Tibial nerve (tissue), 4 donors: ENCODE results near the gene PDSS2. TPM values are rescaled to one million over a fixed set of nuclear protein-coding genes. Genes with fewer than 3 reads are reported as not detected.

Experiments used
- DNase-seq, 2 donors: peaks; one replicate each; pipeline ENCODE4 v3.0.0-alpha.2; 2019; ENCODE audit warnings: low spot score in 2 of 2
- H3K27ac ChIP-seq, 4 donors: fragments of 200-600 bp; sonication (generic) in 3 of 4; one replicate each; pipeline ENCODE4 v1.5.1; 2017 to 2019; ENCODE audit warnings: mild to moderate bottlenecking in 1 of 4
- H3K27me3 ChIP-seq, 2 donors: fragments of 200-600 bp; sonication (generic) in 1 of 2; one replicate each; pipeline versions ENCODE4 v1.5.1 to v1.6.0; 2017 to 2019
- H3K36me3 ChIP-seq, 3 donors: fragments of 200-600 bp; sonication (generic); one replicate each; pipeline ENCODE4 v1.5.1; 2018 to 2019
- H3K4me1 ChIP-seq, 4 donors: fragments of 200-600 bp; sonication (generic) in 3 of 4; one replicate each; pipeline ENCODE4 v1.5.1; 2017 to 2019
- H3K4me3 ChIP-seq, 4 donors: fragments of 200-600 bp; sonication (generic) in 3 of 4; one replicate each; pipeline ENCODE4 v1.5.1; 2017 to 2019; ENCODE audit warnings: mild to moderate bottlenecking in 1 of 4, moderate library complexity in 1 of 4
- H3K9me3 ChIP-seq, 4 donors: fragments of 200-600 bp; sonication (generic) in 3 of 4; one replicate each; pipeline ENCODE4 v1.5.1; 2017 to 2019
- CTCF ChIP-seq, 5 experiments: fragments of 200-600 bp in 3 of 5; fragments of 450-650 bp in 2 of 5; sonication (generic) in 3 of 5; IDR thresholded peaks; one replicate each; pipeline ENCODE4 v1.5.1; 2016 to 2019; ENCODE audit warnings: antibody characterized with exemption in 5 of 5, mild to moderate bottlenecking in 3 of 5, moderate library complexity in 2 of 5
- EP300 ChIP-seq, 2 donors: sonication (generic); formaldehyde crosslinking; IDR thresholded peaks; one replicate each; pipeline ENCODE4 v1.6.1; 2017; ENCODE audit warnings: antibody characterized with exemption in 2 of 2, mild to moderate bottlenecking in 1 of 2
- POLR2A ChIP-seq, 2 donors: fragments of 450-650 bp; IDR thresholded peaks; one replicate each; pipeline ENCODE4 v1.6.1; 2017; ENCODE audit warnings: antibody characterized with exemption in 2 of 2, mild to moderate bottlenecking in 2 of 2, moderate library complexity in 2 of 2
- WGBS, 2 donors: methylation state at CpG; one replicate each; pipeline ENCODE4 v1.1.5; 2018; 5-methylcytosine and 5-hydroxymethylcytosine counted together
- total RNA-seq, 4 donors: library from RNA; depleted of rRNA; stranded (reverse); fragments of >200 nt; gene quantifications; one replicate each; pipeline ENCODE4 v1.1.0, GENCODE V29; 2016

The PDSS2 gene
- total RNA-seq, 4 donors from 2014 or later = 8.2 to 9.4 (median 8.6) TPM

DNA sequence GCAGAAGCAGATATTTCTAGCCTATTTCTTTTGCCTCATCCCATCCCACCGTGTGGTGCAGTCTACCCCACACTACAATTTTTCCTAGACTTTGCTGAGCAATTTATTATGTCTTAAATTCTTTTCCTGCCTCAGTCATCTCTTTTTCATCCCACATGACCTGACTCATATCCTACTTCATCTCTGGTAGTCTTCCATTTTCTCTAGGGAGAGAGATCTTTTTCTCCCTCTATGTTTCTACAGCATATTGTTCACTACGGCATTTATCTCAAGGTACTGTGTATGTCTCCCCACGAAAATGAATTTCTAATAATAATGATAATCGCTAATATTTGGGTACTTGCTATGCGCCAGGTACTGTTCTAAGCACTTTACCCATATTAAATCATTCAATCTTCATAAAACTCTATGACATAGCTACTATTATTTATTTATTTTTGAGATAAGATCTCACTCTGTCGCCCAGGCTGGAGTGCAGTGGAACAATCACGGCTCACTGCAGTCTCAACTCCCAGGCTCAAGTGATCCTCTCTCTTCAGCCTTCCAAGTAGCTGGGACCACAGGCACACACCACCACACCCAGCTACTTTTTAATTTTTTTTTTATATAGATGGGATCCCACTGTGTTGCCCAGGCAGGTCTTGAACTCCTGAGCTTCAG lies 15.6 kb downstream of the PDSS2 start:
- H3K36me3 ChIP-seq = peaks cover 0 to 15% (median 0%) of the 10 kb centered on the region in 3 donors
- peaks cover 0 to 26% (median 0%) of the 10 kb centered on the region in 4 donors for H3K9me3 ChIP-seq
- no peak overlapping the region for H3K27ac ChIP-seq
- TF ChIP-seq EP300 (IDR thresholded peaks at IDR 0.05) (no peak), POLR2A (IDR thresholded peaks at IDR 0.05) (no peak), CTCF (IDR thresholded peaks at IDR 0.05) (no peak)
- 90 to 92% methylated on average over 7 of the region's 7 CpGs for WGBS, 2 donors
- no peak for DNase-seq
- no peak overlapping the region for H3K4me3 ChIP-seq
- H3K4me1 ChIP-seq = peaks cover 0 to 10% (median 0%) of the 10 kb centered on the region in 4 donors
- H3K27me3 ChIP-seq = no peaks in the 10 kb centered on the region

- Histone ChIP-seq H3K4me1 (peaks cover 0 to 10% (median 0%) of the 10 kb centered on the region in 4 donors), H3K4me3 (no peak overlapping the region), H3K27me3 (no peaks in the 10 kb centered on the region), H3K36me3 (peaks cover 0 to 15% (median 0%) of the 10 kb centered on the region in 3 donors), H3K27ac (no peak overlapping the region), H3K9me3 (peaks cover 0 to 19% (median 0%) of the 10 kb centered on the region in 4 donors)
- DNase-seq = no peak
- WGBS, 2 donors = 66 to 67% methylated on average over 2 of the region's 2 CpGs
- TF ChIP-seq EP300 (IDR thresholded peaks at IDR 0.05) (no peak), POLR2A (IDR thresholded peaks at IDR 0.05) (no peak), CTCF (IDR thresholded peaks at IDR 0.05) (no peak)
Measured at GRCh38 chr6:107442938-107443607, 16.3 kb downstream of the PDSS2 start.

GRCh38 chr6:107441682-107442081 lies 17.7 kb downstream of the PDSS2 start:
- Histone ChIP-seq H3K27ac (no peak overlapping the region), H3K4me3 (no peak overlapping the region), H3K4me1 (peaks cover 0 to 10% (median 0%) of the 10 kb centered on the region in 4 donors), H3K9me3 (peaks cover 0 to 6% (median 0%) of the 10 kb centered on the region in 4 donors), H3K27me3 (no peaks in the 10 kb centered on the region), H3K36me3 (peaks cover 0 to 7% (median 0%) of the 10 kb centered on the region in 3 donors)
- 100% methylated on average over 1 of the region's 1 CpG for WGBS, 2 donors
- no peak for TF ChIP-seq EP300 (IDR thresholded peaks at IDR 0.05)
- no peak for TF ChIP-seq CTCF (IDR thresholded peaks at IDR 0.05)
- TF ChIP-seq POLR2A (IDR thresholded peaks at IDR 0.05) = no peak
- DNase-seq = no peak

- no peak overlapping the region for H3K4me3 ChIP-seq
- H3K9me3 ChIP-seq = no peaks in the 10 kb centered on the region
- H3K4me1 ChIP-seq = peaks cover 0 to 17% (median 0%) of the 10 kb centered on the region in 4 donors
- H3K27me3 ChIP-seq = no peaks in the 10 kb centered on the region
- DNase-seq = no peak
- peaks cover 0 to under 1% (median 0%) of the 10 kb centered on the region in 3 donors for H3K36me3 ChIP-seq
- TF ChIP-seq POLR2A (IDR thresholded peaks at IDR 0.05) (no peak), EP300 (IDR thresholded peaks at IDR 0.05) (no peak)
- no peak overlapping the region for H3K27ac ChIP-seq
Measured at GRCh38 chr6:107440936-107441335, 18.4 kb downstream of the PDSS2 start.

DNA sequence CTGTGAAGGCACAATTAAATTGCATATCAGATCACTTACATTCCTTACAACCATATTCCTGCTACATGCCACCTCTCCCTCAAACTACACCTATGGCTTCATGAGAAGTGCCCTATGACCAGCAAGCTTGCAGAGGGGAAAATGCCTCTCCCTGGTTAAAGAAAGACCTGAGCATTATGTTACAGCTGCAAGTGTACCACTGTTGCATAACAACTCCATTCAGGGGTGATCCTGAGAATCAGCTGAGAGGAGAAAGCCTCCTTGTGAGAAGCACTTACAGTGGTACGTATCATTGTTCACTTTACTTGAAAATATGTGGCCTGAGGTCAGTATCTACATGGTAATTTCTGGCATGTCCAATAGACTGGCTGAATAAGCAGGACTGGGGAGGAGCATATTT lies 20.0 kb downstream of the PDSS2 start:
- WGBS, 2 donors = 0 to 70% methylated on average over 1 of the region's 1 CpG
- H3K4me3 ChIP-seq = no peak overlapping the region
- DNase-seq = no peak
- H3K27me3 ChIP-seq = no peaks in the 10 kb centered on the region
- H3K36me3 ChIP-seq = no peaks in the 10 kb centered on the region
- no peaks in the 10 kb centered on the region for H3K9me3 ChIP-seq
- TF ChIP-seq CTCF (IDR thresholded peaks at IDR 0.05) (no peak), POLR2A (IDR thresholded peaks at IDR 0.05) (no peak), EP300 (IDR thresholded peaks at IDR 0.05) (no peak)
- H3K27ac ChIP-seq = no peak overlapping the region
- peaks cover 0 to 23% (median 0%) of the 10 kb centered on the region in 4 donors for H3K4me1 ChIP-seq
